HG02623 (cell line): ENCODE measurements around the gene PRICKLE4.
"Not testable (repeated sequence)": the region's sequence is repeated elsewhere in the genome, so short reads cannot be mapped to it uniquely, and the experiment has no call there.

Experiments used
- ATAC-seq: cut with Tn5 transposase; IDR thresholded peaks from one replicate; pipeline ENCODE4 v1.9.1; 2021; ENCODE audit warnings: moderate library complexity; ENCODE audit not compliant: unreplicated experiment

The PRICKLE4 gene

GRCh38 chr6:41790045-41790444 is 9.5 kb downstream of the PRICKLE4 start:
- ATAC-seq = no peak

- no peak for ATAC-seq
Observed at GRCh38 chr6:41791305-41791704, 10.7 kb downstream of the PRICKLE4 start.

GRCh38 chr6:41791984-41792383 is 11.4 kb downstream of the PRICKLE4 start:
- ATAC-seq = no peak

GRCh38 chr6:41796474-41796873 is 15.9 kb downstream of the PRICKLE4 start:
- no peak for ATAC-seq

- ATAC-seq = no peak
Observed at GRCh38 chr6:41798901-41799558, 18.4 kb downstream of the PRICKLE4 start.

- no peak for ATAC-seq
Observed at GRCh38 chr6:41799559-41799911, 19.0 kb downstream of the PRICKLE4 start.

GRCh38 chr6:41801380-41801779 is 20.8 kb downstream of the PRICKLE4 start:
- ATAC-seq = no peak

GRCh38 chr6:41805830-41806774 is 25.5 kb downstream of the PRICKLE4 start:
- no peak for ATAC-seq

GRCh38 chr6:41811095-41811494 is 30.5 kb downstream of the PRICKLE4 start:
- no peak for ATAC-seq

- not testable (repeated sequence) for ATAC-seq
Observed at GRCh38 chr6:41811946-41812345, 31.4 kb downstream of the PRICKLE4 start.

GRCh38 chr6:41813469-41813868 is 32.9 kb downstream of the PRICKLE4 start:
- no peak for ATAC-seq

- ATAC-seq = no peak
Observed at GRCh38 chr6:41813956-41814355, 33.4 kb downstream of the PRICKLE4 start.

GRCh38 chr6:41814629-41815028 is 34.0 kb downstream of the PRICKLE4 start:
- no peak for ATAC-seq

GRCh38 chr6:41815587-41815986 is 35.0 kb downstream of the PRICKLE4 start:
- ATAC-seq = no peak

GRCh38 chr6:41818271-41819054 is 37.9 kb downstream of the PRICKLE4 start:
- no peak for ATAC-seq

- no peak for ATAC-seq
Observed at GRCh38 chr6:41821266-41821665, 40.7 kb downstream of the PRICKLE4 start.

- ATAC-seq = no peak
Observed at GRCh38 chr6:41822021-41822420, 41.4 kb downstream of the PRICKLE4 start.

- ATAC-seq = no peak
Observed at GRCh38 chr6:41823178-41823577, 42.6 kb downstream of the PRICKLE4 start.

GRCh38 chr6:41824571-41825569 is 44.3 kb downstream of the PRICKLE4 start:
- ATAC-seq = no peak

- no peak for ATAC-seq
Observed at GRCh38 chr6:41826343-41827022, 45.9 kb downstream of the PRICKLE4 start.
